SK-N-SH treated with all-trans-retinoic acid at 6 μM for 48 hours (cell line): ENCODE measurements around the gene ALK.

Source experiments
- BACH2 ChIP-seq: fragments of 250-450 bp; sonication (Bioruptor Pico); IDR thresholded peaks from 2 replicates; pipeline ENCODE4 v1.9.0; 2021; ENCODE audit warnings: mild to moderate bottlenecking, borderline replicate concordance
- CSDC2 ChIP-seq: fragments of 250-450 bp; sonication (Bioruptor Pico); IDR thresholded peaks from 2 replicates; pipeline ENCODE4 v1.5.0; 2020; ENCODE audit warnings: mild to moderate bottlenecking, moderate library complexity
- GLIS3 ChIP-seq: fragments of 250-450 bp; sonication (Bioruptor Pico); IDR thresholded peaks from 2 replicates; pipeline ENCODE4 v1.5.0; 2020; ENCODE audit warnings: mild to moderate bottlenecking, moderate library complexity
- ISL1 ChIP-seq: fragments of 250-450 bp; sonication (Bioruptor Pico); IDR thresholded peaks from 2 replicates; pipeline ENCODE4 v2.1.2; 2022; ENCODE audit warnings: mild to moderate bottlenecking, moderate library complexity
- ZFP3 ChIP-seq: fragments of 250-450 bp; sonication (Bioruptor Pico); IDR thresholded peaks from 2 replicates; pipeline ENCODE4 v1.5.0; 2020; ENCODE audit warnings: mild to moderate bottlenecking, moderate library complexity
- ZFP30 ChIP-seq: fragments of 450-650 bp; formaldehyde crosslinking; IDR thresholded peaks from 2 replicates; pipeline ENCODE4 v1.5.0; 2022; ENCODE audit warnings: mild to moderate bottlenecking, moderate library complexity
- ZNF565 ChIP-seq: fragments of 450-650 bp; formaldehyde crosslinking; conservative IDR thresholded peaks from 2 replicates; pipeline ENCODE4 v1.5.0; 2020; ENCODE audit warnings: low read depth, mild to moderate bottlenecking, moderate library complexity
- ZNF8 ChIP-seq: fragments of 450-650 bp; formaldehyde crosslinking; IDR thresholded peaks from 2 replicates; pipeline ENCODE4 v1.5.0; 2020; ENCODE audit warnings: mild to moderate bottlenecking, moderate library complexity
- TF ChIP-seq, protein P1 (sequence below): fragments of 250-450 bp; sonication (Bioruptor Pico); IDR thresholded peaks from 2 replicates; pipeline ENCODE4 v1.5.1; 2021; ENCODE audit warnings: mild to moderate bottlenecking, moderate library complexity

DNA sequence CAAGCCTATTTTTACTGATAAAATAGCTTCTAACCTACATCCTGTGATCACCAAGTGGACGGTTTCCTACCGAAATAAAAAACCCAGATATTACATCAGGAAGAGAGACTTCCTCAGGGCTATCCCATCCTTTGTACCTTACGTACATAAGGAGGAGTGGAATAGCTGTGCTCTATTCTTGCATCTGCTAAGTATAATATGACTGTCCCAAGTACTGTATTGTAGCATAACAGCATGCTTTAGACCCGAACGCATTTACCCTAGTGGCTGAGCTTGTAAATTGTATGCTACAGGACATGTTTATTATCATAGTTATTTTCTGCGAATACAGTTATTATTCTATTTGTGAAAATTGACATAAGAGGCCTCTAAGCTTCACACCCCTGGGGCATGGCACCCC is 503.8 kb downstream of the ALK start:
- TF ChIP-seq BACH2 (CRISPR knock-in tag) = no peak
- TF ChIP-seq GLIS3 (CRISPR knock-in tag) = no peak
- TF ChIP-seq, protein P1, sequence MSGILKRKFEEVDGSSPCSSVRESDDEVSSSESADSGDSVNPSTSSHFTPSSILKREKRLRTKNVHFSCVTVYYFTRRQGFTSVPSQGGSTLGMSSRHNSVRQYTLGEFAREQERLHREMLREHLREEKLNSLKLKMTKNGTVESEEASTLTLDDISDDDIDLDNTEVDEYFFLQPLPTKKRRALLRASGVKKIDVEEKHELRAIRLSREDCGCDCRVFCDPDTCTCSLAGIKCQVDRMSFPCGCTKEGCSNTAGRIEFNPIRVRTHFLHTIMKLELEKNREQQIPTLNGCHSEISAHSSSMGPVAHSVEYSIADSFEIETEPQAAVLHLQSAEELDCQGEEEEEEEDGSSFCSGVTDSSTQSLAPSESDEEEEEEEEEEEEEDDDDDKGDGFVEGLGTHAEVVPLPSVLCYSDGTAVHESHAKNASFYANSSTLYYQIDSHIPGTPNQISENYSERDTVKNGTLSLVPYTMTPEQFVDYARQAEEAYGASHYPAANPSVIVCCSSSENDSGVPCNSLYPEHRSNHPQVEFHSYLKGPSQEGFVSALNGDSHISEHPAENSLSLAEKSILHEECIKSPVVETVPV (CRISPR knock-in tag) = no peak
- no peak for TF ChIP-seq ISL1 (CRISPR knock-in tag)
- TF ChIP-seq CSDC2 (CRISPR knock-in tag) = no peak
- no peak for TF ChIP-seq ZNF8 (CRISPR knock-in tag)
- no peak for TF ChIP-seq ZNF565 (CRISPR knock-in tag)
- TF ChIP-seq ZFP30 (CRISPR knock-in tag) = no peak
- no peak for TF ChIP-seq ZFP3
